ENCODE measurements around the gene PARD3B. TPM values are rescaled to one million over a fixed set of nuclear protein-coding genes. Genes with fewer than 3 reads are reported as not detected.

Gene PARD3B
- total and polyA plus RNA-seq, 2 of the 13 experiments (the other 11 are each of a cell fraction or from before 2014, with no cell fraction given): 0.71 to 2.3 TPM

DNA sequence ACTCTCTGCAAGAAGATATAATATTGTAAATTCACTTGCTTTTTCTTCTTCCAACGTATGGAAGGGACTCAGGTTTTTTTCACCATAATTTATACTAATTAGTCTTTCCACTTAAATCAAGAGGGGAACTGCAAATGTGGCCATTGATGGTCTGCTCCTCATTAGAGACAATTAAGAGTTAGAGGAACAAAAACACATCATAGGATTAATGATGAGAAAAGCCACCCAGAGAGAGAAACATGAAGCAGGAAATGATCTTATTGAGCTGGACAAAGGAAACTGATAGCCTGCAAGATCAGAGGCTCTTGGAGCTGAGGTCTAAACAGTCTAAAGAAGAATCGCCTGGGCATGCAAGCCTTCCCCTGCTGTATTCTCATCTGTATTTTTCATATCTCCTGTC is 985.8 kb downstream of the PARD3B start (continued):
- TF ChIP-seq HDAC1 (CRISPR knock-in tag; IDR thresholded peaks at IDR 0.05): no peak
- TF ChIP-seq PPARG (CRISPR knock-in tag; conservative IDR thresholded peaks at IDR 0.05): no peak

DNA sequence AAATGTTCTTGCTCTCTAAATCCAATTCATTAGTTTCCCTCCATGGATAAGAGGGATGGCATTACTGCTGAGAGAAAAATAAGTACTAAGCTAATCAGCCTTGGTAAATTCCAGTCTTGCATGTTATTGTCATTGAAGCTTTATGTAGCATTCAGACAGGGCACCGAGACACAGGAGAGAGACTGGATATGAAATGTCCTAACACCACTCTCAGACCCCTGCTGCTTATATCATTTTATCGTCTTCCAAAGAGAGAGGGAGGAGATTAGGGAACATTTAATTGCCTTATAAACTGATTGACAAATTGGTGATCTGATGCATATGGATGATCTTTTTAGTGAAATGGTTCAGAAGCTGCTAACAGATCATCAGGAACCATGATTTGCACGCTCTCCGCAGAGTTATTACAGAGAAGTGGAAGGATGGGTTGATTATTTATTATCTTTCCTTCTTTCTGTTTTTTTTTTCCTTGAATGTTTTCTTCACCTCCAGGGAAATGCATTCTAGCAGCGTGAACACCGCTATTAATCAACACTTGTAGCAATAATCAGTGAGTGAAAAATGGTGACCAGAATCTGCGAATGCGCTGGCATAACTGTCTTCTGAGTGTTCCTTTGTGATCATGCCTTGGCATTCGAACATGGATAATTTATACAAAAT is 986.3 kb downstream of the PARD3B start:
- no peaks in the 10 kb centered on the region for H3K79me2 ChIP-seq (ENCODE audit: insufficient read depth, low read length)
- POLR2A ChIA-PET: no interaction called here
- H3K4me3 ChIP-seq (replicated peaks in 1 of 3; ENCODE audit: insufficient read depth in 1 of 3, low read depth in 2 of 3, low read length in 3 of 3): no peak overlapping the region
- H3K27me3 ChIP-seq (ENCODE audit: control insufficient read depth in 1 of 2, insufficient read depth in 2 of 2, low read length in 2 of 2): no peaks in the 10 kb centered on the region
- WGBS (ENCODE audit: low lambda C conversion rate): 66% methylated on average over 9 of the region's 9 CpGs
- intact Hi-C loops (cut with micrococcal nuclease; ENCODE audit: unreplicated experiment) (no loop called here), in situ Hi-C loops (cut with HindIII; ENCODE audit: extremely low pct_ligation_motif_present, low pct_unique_long_range_greater_than_20kb) (no loop called here)
- BruUV-seq (replicated peaks): no TSS peak
- ATAC-seq (no peak), FAIRE-seq (no peak), DNase-seq (ENCODE audit: low spot score) (no peak)
- no peaks in the 10 kb centered on the region for H4K20me1 ChIP-seq (ENCODE audit: insufficient read depth, low read length)
- no peak overlapping the region for H3K9ac ChIP-seq (ENCODE audit: insufficient read depth, low read depth, low read length)
- H3K27ac ChIP-seq (ENCODE audit: extremely low read length, insufficient read depth, low read length): no peak overlapping the region
- H3K36me3 ChIP-seq (replicated peaks in 1 of 2; ENCODE audit: control insufficient read depth in 1 of 2, insufficient read depth in 2 of 2, low read length in 2 of 2): no peaks in the 10 kb centered on the region
- no peaks in the 10 kb centered on the region for H3K4me1 ChIP-seq (ENCODE audit: insufficient read depth, low read length)
- no peaks in the 10 kb centered on the region for H3K9me3 ChIP-seq (ENCODE audit: low read length)
- CTCF ChIA-PET (ENCODE audit: low intra/inter-chr PET ratio, low total read pairs): no interaction called here
- H3K4me2 ChIP-seq (ENCODE audit: low read depth, low read length): no peak overlapping the region
- TF ChIP-seq CBFB (CRISPR knock-in tag; IDR thresholded peaks at IDR 0.05): no peak
- TF ChIP-seq RELA (CRISPR knock-in tag; IDR thresholded peaks at IDR 0.05): no peak
- TF ChIP-seq, protein P1, sequence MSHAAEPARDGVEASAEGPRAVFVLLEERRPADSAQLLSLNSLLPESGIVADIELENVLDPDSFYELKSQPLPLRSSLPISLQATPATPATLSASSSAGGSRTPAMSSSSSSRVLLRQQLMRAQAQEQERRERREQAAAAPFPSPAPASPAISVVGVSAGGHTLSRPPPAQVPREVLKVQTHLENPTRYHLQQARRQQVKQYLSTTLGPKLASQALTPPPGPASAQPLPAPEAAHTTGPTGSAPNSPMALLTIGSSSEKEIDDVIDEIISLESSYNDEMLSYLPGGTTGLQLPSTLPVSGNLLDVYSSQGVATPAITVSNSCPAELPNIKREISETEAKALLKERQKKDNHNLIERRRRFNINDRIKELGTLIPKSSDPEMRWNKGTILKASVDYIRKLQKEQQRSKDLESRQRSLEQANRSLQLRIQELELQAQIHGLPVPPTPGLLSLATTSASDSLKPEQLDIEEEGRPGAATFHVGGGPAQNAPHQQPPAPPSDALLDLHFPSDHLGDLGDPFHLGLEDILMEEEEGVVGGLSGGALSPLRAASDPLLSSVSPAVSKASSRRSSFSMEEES (CRISPR knock-in tag; IDR thresholded peaks at IDR 0.05): no peak
- TF ChIP-seq MYNN (CRISPR knock-in tag; IDR thresholded peaks at IDR 0.05; ENCODE audit: low read depth): no peak
- TF ChIP-seq, protein P2, sequence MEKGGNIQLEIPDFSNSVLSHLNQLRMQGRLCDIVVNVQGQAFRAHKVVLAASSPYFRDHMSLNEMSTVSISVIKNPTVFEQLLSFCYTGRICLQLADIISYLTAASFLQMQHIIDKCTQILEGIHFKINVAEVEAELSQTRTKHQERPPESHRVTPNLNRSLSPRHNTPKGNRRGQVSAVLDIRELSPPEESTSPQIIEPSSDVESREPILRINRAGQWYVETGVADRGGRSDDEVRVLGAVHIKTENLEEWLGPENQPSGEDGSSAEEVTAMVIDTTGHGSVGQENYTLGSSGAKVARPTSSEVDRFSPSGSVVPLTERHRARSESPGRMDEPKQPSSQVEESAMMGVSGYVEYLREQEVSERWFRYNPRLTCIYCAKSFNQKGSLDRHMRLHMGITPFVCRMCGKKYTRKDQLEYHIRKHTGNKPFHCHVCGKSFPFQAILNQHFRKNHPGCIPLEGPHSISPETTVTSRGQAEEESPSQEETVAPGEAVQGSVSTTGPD (CRISPR knock-in tag; IDR thresholded peaks at IDR 0.05): no peak
- no peak for TF ChIP-seq POLR2G (IDR thresholded peaks at IDR 0.05; ENCODE audit: low read depth, low read length)
- no peak overlapping the region for H2AFZ ChIP-seq (ENCODE audit: low read length)

Measured in HepG2 (cell line).